HG03045 (cell line): Measurements from ENCODE around the gene CABLES2.

Experiments used
- ATAC-seq: cut with Tn5 transposase; IDR thresholded peaks from one replicate; pipeline ENCODE4 v1.9.1; 2021; ENCODE audit warnings: mild to moderate bottlenecking, moderate library complexity; ENCODE audit not compliant: unreplicated experiment

CABLES2 gene

GRCh38 chr20:62372042-62372993 lies 34.8 kb downstream of the CABLES2 start:
- no peak for ATAC-seq

GRCh38 chr20:62371588-62372041 lies 35.5 kb downstream of the CABLES2 start:
- no peak for ATAC-seq

- no peak for ATAC-seq
Measured at GRCh38 chr20:62370807-62371587, 36.1 kb downstream of the CABLES2 start.

GRCh38 chr20:62370115-62370806 lies 36.8 kb downstream of the CABLES2 start:
- ATAC-seq = no peak

- no peak for ATAC-seq
Measured at GRCh38 chr20:62369815-62370114, 37.3 kb downstream of the CABLES2 start.

- no peak for ATAC-seq
Measured at GRCh38 chr20:62368976-62369814, 37.9 kb downstream of the CABLES2 start.

- no peak for ATAC-seq
Measured at GRCh38 chr20:62368392-62368975, 38.6 kb downstream of the CABLES2 start.

- ATAC-seq = no peak
Measured at GRCh38 chr20:62367633-62368391, 39.3 kb downstream of the CABLES2 start.

- ATAC-seq = no peak
Measured at GRCh38 chr20:62367136-62367632, 39.9 kb downstream of the CABLES2 start, which contains the start of gene LAMA5. Gene LAMA5, minus strand, starts transcription at chr20:62367312. Its CDS starts 67 bp downstream, at chr20:62367245.

GRCh38 chr20:62366370-62367135 lies 40.5 kb downstream of the CABLES2 start:
- no peak for ATAC-seq

GRCh38 chr20:62365814-62366369 lies 41.2 kb downstream of the CABLES2 start:
- ATAC-seq = no peak

- no peak for ATAC-seq
Measured at GRCh38 chr20:62364911-62365736, 42.0 kb downstream of the CABLES2 start.

- no peak for ATAC-seq
Measured at GRCh38 chr20:62363920-62364851, 42.9 kb downstream of the CABLES2 start.

GRCh38 chr20:62362991-62363919 lies 43.8 kb downstream of the CABLES2 start:
- ATAC-seq = no peak

- no peak for ATAC-seq
Measured at GRCh38 chr20:62362590-62362940, 44.5 kb downstream of the CABLES2 start.
